GM21786 (cell line): ENCODE data around the gene TCP1.
"Not testable (repeated sequence)": the region's sequence is repeated elsewhere in the genome, so short reads cannot be mapped to it uniquely, and the experiment has no call there.

Experiments
- ATAC-seq: cut with Tn5 transposase; IDR thresholded peaks from one replicate; pipeline ENCODE4 v1.9.1; 2021; ENCODE audit not compliant: unreplicated experiment

TCP1 gene

GRCh38 chr6:159817951-159818739 is 28.7 kb upstream of the TCP1 start:
- ATAC-seq, result no peak

GRCh38 chr6:159816775-159817174 is 27.4 kb upstream of the TCP1 start:
- not testable (repeated sequence) for ATAC-seq

- no peak for ATAC-seq
Measured at GRCh38 chr6:159815410-159815809, 26.0 kb upstream of the TCP1 start.

GRCh38 chr6:159813781-159814180 is 24.4 kb upstream of the TCP1 start:
- no peak for ATAC-seq

GRCh38 chr6:159809149-159809548 is 19.7 kb upstream of the TCP1 start:
- ATAC-seq, result peak; percentile 62

GRCh38 chr6:159808647-159809046 is 19.2 kb upstream of the TCP1 start:
- no peak for ATAC-seq

GRCh38 chr6:159807150-159807858 is 17.9 kb upstream of the TCP1 start:
- ATAC-seq, result no peak

GRCh38 chr6:159806021-159806458 is 16.6 kb upstream of the TCP1 start:
- no peak for ATAC-seq

- no peak for ATAC-seq
Measured at GRCh38 chr6:159805440-159806020, 16.1 kb upstream of the TCP1 start.

GRCh38 chr6:159804504-159804903 is 15.1 kb upstream of the TCP1 start:
- no peak for ATAC-seq

GRCh38 chr6:159801935-159802334 is 12.5 kb upstream of the TCP1 start:
- no peak for ATAC-seq

GRCh38 chr6:159800141-159800865 is 10.9 kb upstream of the TCP1 start, which contains the start of gene PNLDC1:
PNLDC1 (plus strand) TSS chr6:159800276; CDS start chr6:159800308, 32 bp downstream.
- ATAC-seq, result no peak

- ATAC-seq, result no peak
Measured at GRCh38 chr6:159797554-159797953, 8.2 kb upstream of the TCP1 start.

GRCh38 chr6:159794976-159795375 is 5.6 kb upstream of the TCP1 start:
- not testable (repeated sequence) for ATAC-seq

GRCh38 chr6:159790956-159791598 is 1.7 kb upstream of the TCP1 start:
- ATAC-seq, result no peak

GRCh38 chr6:159790149-159790955 is 950 bp upstream of the TCP1 start, which contains the start of gene MRPL18:
MRPL18 (plus strand) TSS chr6:159790467; CDS start chr6:159790588, 121 bp downstream.
- peak; percentile 79 for ATAC-seq

GRCh38 chr6:159788753-159789376 is 537 bp downstream of the TCP1 start:
- no peak for ATAC-seq

- no peak for ATAC-seq
Measured at GRCh38 chr6:159788276-159788675, 1.1 kb downstream of the TCP1 start.

- ATAC-seq, result no peak
Measured at GRCh38 chr6:159778542-159779103, 10.8 kb downstream of the TCP1 start.
